GM18526 (cell line): Measurements from ENCODE around the gene BEND6.

Experiments
- POLR2A ChIP-seq: IDR thresholded peaks from 3 replicates; pipeline ENCODE4 v1.6.1; 2011; ENCODE audit not compliant: insufficient read length; ENCODE audit errors: extremely low read depth

Gene BEND6

GRCh38 chr6:56933650-56934049 lies 21.3 kb upstream of the BEND6 start:
- TF ChIP-seq POLR2A: no peak

DNA sequence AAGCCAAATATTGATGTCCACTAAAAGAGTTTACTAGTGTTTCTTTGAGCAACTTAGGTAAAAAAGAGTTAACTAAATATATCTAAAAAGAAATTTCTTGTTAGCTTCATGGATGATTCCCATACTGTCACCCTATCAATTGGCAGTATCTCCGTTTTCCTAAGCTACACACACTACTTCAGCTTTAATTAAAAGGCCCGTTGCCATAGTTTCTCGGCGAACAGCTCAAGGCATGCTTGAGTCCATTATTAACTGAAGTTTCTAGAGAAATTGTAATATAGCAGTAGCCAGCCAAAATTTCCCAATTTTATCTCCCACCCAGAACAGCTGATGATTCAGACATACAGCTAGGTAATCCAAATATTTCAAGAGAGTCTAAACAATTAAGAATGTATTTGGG lies 20.0 kb upstream of the BEND6 start:
- TF ChIP-seq POLR2A: no peak

DNA sequence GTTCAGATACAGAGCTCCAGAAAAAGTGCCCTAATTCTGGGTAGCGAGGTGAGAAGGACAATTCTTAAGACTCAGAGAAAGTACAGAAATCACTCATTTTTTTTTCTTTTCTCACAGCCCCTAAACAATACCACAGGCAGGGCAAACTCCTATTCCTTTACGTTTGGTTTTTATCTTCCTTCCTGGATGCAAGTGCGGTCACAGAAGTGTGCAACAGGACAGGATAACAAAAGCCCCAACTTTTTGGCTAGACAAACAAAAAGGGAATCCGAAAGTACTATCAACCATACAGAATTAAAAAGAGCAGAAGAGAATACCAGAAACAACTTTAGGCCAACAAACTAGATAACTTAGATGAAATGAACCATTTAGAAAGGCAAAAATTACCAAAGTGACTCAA lies 18.4 kb upstream of the BEND6 start:
- no peak for TF ChIP-seq POLR2A

GRCh38 chr6:56938649-56939191 lies 16.2 kb upstream of the BEND6 start:
- TF ChIP-seq POLR2A: no peak

DNA sequence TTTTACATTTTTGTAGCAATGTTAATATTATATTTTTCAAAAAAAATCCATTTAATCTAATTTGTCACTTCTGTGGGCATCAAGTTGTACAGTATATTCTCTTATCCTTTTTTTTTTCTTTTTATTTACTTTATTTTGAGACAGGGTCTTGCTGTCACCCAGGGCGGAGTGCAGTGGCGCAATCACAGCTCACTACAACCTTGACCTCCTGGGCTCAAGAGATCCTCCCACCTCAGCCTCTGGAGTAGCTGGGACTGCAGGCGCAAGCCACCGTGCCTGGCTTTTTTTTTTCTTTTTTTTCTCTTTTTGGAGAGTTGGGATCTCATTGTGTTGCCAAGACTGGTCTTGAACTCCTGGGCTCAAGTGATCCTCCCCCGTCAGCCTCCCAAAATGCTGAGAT lies 14.4 kb upstream of the BEND6 start:
- no peak for TF ChIP-seq POLR2A

- TF ChIP-seq POLR2A: no peak
Measured at GRCh38 chr6:56940977-56941376, 13.9 kb upstream of the BEND6 start.

DNA sequence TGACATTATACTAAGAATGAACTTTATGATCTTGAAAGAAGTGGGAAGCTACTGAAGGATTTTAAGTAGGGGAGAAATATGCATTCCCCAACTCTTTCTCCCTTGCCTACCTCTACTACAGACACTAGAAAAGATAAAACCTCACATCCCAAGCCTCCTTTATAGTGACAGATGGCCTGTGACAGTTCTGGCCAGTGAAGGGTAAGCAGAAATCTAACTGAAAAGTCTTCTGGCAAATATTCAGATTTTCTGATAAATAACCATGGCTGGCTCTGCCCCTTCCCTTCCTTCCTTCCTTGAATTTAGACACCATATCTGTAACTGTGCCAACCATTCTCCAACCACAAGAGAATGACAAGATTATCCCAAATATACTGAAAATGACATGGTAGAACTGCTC lies 10.2 kb upstream of the BEND6 start:
- no peak for TF ChIP-seq POLR2A

DNA sequence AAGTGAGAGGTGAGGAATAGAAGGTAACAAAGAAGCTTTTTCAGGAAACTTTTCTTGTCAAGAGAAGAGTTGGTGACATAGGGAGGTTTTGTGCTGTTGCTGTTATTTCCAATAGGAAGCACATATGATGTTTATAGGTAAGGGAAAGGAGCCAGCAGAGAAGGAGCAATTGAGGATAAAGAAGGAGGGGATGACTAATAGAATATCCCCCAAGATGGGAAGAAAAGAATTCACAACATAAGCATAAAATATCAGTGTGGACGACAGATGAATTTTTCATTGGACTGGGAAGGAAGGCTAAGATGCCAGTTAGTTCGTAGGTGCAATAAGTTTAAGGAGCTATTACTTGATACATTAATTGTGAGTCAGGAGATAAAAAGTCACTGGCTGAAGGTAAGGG lies 8.5 kb upstream of the BEND6 start:
- TF ChIP-seq POLR2A: no peak

GRCh38 chr6:56947924-56948323 lies 7.0 kb upstream of the BEND6 start:
- TF ChIP-seq POLR2A: no peak

DNA sequence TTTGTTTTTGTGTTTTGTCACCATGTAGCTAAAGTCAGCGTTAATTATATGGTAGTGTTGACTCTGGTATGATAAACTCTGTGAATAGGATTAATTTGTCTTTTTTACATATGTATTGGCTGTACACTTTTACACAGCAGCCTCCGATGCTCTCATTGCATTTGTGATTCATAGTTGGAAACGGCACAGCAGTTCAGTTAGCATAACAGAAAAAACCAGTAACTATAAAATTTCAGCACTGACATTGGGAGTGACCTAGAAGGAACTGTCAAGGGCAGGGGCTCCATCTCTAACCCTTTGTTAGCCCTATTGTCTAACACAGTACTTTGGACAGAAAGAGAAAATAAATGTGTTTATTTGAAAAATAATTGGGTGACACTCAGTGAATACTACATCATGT lies 5.6 kb upstream of the BEND6 start:
- TF ChIP-seq POLR2A: no peak

DNA sequence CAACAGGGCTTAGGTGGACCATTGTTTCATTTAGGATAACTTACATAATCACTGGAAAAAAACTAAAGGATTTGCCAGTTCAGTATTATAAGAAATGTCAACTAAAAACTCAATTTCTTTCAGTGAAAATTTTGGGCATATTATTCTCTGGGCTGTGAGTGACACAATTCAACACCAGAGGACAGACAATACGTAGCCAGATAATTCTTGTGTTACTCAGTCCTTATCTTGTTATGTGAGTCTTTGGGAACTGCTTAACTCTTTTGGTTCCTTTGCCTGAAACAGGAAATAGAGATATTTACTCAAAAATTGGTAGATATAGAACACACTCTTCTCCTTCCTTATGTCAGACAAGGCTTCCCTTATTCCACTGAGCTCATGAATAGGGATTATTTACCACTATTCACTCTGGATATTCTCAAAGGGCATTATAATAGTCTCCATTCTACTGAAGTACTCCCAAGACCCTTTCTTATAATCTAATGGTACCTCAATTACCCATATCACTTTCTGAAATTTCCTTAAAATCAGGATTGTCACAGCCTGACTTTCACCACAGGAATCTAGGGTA lies 4.9 kb upstream of the BEND6 start:
- TF ChIP-seq POLR2A: no peak

GRCh38 chr6:56951049-56951831 lies 3.7 kb upstream of the BEND6 start:
- no peak for TF ChIP-seq POLR2A

GRCh38 chr6:56953597-56954402 lies 1.1 kb upstream of the BEND6 start:
- TF ChIP-seq POLR2A: peak; percentile 46

DNA sequence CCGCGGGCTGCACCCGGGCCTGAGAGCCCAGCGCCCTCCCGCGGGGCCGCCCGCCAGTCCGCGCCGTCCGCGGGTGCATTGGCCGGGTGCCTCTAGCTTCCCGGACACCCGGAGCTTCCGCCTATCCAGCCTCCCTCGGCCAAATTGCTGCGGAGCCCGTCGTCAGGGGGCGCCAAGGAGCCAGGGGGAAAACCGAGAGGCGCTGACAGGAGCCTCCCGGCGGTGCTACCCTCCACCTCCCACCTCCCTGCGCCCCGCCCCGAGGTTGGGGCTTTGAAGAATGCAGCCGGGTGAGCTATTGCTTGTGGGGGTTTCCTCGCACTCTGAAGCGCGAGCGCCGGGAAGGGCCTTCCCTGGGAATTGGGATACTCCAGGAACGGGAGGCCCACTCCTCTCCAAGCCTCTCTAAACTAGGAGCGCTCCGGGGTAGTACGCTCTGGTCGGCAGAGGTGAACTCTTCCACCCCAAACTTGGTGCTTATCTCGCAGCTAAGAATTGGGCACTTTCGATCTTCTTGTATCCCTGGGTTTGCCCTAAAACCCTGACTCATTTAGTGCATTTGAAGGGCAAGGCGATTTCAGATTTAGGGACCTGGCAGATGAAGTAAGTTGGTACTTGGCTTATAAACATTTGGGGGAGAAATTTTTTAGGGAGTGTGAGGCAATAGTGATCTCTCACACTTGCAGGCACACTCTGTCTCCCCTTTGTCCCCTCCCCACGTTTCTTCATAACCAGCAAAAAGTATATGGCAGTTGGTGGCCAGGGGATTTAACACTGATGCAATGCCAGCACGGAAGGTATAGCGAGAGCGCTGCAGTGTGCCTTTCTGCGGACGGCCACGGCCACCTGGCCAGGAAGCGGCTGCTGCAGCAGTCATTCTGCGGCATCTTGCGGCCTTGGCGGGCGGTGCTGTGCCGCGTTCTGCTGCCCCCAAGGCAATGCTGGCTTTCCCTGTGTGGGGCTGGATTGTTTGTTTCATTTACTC lies 556 bp downstream of the BEND6 start:
- peak; percentile 30 for TF ChIP-seq POLR2A

DNA sequence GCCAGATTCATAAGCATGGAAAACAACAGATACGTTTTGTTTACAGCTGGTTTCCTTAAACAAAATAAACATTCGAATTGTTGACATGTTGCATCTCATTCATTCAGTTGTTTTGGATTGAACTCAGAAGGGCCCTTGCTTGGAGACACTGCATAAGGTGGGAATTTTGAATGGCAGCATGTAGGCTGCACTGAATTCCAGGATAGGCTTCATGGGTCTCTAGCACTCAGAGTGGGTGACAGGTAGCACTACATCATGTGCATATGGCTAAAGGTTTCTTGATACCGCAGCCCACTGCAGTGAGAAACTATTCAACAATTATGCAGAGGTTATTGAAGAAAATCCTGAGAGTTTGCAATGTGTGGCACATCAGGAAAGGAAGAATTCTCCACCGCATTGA lies 1.6 kb downstream of the BEND6 start:
- no peak for TF ChIP-seq POLR2A
